Coronary artery (tissue), 2 donors: ENCODE measurements around the gene NSG2.

Source experiments
- DNase-seq: peaks from one replicate; pipeline ENCODE4 v3.0.0-alpha.2; 2017; ENCODE audit warnings: low spot score
- H3K27ac ChIP-seq, 2 donors: fragments of 200-600 bp; sonication (generic); one replicate each; pipeline ENCODE4 v1.5.1; 2016 to 2019
- H3K4me3 ChIP-seq: fragments of 200-600 bp; sonication (generic); 2 replicates; pipeline ENCODE4 v1.5.1; 2016; ENCODE audit warnings: mild to moderate bottlenecking, moderate library complexity
- TF ChIP-seq, protein P1 (sequence below): fragments of 200-600 bp; sonication (generic); IDR thresholded peaks from one replicate; pipeline ENCODE4 v1.5.1; 2019; ENCODE audit warnings: antibody characterized with exemption

NSG2 gene

GRCh38 chr5:174086751-174087150 is 41.2 kb downstream of the NSG2 start:
- no peak overlapping the region for H3K4me3 ChIP-seq
- TF ChIP-seq, protein P1, sequence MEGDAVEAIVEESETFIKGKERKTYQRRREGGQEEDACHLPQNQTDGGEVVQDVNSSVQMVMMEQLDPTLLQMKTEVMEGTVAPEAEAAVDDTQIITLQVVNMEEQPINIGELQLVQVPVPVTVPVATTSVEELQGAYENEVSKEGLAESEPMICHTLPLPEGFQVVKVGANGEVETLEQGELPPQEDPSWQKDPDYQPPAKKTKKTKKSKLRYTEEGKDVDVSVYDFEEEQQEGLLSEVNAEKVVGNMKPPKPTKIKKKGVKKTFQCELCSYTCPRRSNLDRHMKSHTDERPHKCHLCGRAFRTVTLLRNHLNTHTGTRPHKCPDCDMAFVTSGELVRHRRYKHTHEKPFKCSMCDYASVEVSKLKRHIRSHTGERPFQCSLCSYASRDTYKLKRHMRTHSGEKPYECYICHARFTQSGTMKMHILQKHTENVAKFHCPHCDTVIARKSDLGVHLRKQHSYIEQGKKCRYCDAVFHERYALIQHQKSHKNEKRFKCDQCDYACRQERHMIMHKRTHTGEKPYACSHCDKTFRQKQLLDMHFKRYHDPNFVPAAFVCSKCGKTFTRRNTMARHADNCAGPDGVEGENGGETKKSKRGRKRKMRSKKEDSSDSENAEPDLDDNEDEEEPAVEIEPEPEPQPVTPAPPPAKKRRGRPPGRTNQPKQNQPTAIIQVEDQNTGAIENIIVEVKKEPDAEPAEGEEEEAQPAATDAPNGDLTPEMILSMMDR, result no peak
- H3K27ac ChIP-seq, result no peak overlapping the region
- no peak for DNase-seq

- H3K4me3 ChIP-seq, result no peak overlapping the region
- H3K27ac ChIP-seq, result no peak overlapping the region
- no peak for DNase-seq
- TF ChIP-seq, protein P1, result no peak
Observed at GRCh38 chr5:174087783-174088182, 42.3 kb downstream of the NSG2 start.

- no peak overlapping the region for H3K4me3 ChIP-seq
- TF ChIP-seq, protein P1, result no peak
- H3K27ac ChIP-seq, result no peak overlapping the region
- DNase-seq, result no peak
Observed at GRCh38 chr5:174090129-174090528, 44.6 kb downstream of the NSG2 start.

DNA sequence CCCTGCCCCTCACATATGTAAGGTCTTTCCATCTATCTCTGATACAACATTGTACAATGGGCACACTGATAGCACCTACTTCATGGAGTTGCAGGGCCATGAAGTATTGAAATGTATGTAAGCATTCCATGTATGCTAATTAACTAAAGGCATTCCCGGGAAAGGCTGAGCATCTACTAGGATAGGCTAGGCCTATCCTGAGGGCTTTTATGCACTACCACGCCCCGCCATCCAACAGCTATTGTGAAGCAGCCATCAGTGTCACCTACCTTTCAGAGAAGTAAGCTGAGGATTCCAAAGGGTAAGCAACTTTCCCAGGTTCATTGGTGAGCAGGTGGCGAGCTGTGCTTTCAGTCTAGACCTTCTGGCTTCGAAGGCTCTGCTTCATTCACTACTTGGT is 47.6 kb downstream of the NSG2 start:
- DNase-seq, result no peak
- H3K4me3 ChIP-seq, result no peak overlapping the region
- TF ChIP-seq, protein P1, result no peak
- H3K27ac ChIP-seq, result no peak overlapping the region

- no peak for DNase-seq
- Histone ChIP-seq H3K27ac (no peak overlapping the region), H3K4me3 (no peak overlapping the region)
- TF ChIP-seq, protein P1, result no peak
Observed at GRCh38 chr5:174094857-174095606, 49.5 kb downstream of the NSG2 start.

- no peak for DNase-seq
- Histone ChIP-seq H3K27ac (no peak overlapping the region), H3K4me3 (no peak overlapping the region)
- TF ChIP-seq, protein P1, result no peak
Observed at GRCh38 chr5:174096619-174097018, 51.1 kb downstream of the NSG2 start.

DNA sequence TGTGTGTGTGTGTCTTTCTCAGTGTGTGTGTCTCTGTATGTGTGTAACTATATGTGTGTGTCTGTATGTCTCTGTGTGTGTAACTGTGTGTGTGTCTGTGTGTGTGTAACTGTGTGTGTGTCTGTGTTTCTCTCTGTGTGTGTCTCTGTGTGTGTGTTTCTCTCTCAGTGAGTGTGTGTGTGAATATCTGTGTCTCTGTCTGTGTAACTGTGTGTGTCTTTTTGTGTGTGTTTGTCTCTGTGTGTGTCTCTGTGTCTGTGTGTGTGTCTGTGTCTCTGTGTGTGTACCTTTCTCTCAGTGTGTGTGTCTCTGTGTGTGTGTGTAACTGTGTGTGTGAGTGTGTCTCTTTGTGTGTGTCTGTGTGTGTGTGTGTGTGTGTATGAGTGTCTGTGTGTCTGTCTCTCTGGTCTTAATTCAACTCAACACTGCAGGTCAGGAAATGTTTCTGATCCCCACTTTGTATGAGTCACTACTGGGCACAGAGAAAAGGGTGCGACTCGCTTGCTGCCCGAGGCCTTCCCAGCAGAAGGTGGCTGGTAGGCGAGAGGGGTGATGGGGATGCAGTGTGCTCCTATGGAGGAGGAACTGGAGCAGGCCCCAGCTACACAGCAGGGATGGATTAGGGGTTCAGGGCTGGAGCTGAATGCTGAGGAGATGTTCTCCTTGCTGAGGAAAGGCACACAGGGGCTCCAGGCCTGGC is 52.1 kb downstream of the NSG2 start:
- Histone ChIP-seq H3K27ac (no peak overlapping the region), H3K4me3 (no peak overlapping the region)
- TF ChIP-seq, protein P1, result no peak
- no peak for DNase-seq
